Posterior cingulate gyrus (tissue), 11 donors: ENCODE results near the gene TNFRSF25.

Source experiments
- DNase-seq, 10 donors: peaks; one replicate each; pipeline versions ENCODE4 v3.0.0 to v3.0.0-alpha.2; 2020 to 2021; ENCODE audit warnings: mixed read lengths in 3 of 10
- intact Hi-C: fragments of 100-400 bp; cut with DNase I; formaldehyde crosslinking; loops from one replicate; pipeline ENCODE4 v1.15.1; 2023

Gene TNFRSF25

GRCh38 chr1:6489383-6489765 is 23.4 kb upstream of the TNFRSF25 start:
- peak in 1 of 10 donors; percentile 71 for DNase-seq
- intact Hi-C loops: loop anchor here (5.0 kb wide), 1 partner anchor 33 kb away; no protein-coding TSS in a partner anchor

GRCh38 chr1:6488602-6489382 is 22.8 kb upstream of the TNFRSF25 start:
- intact Hi-C loops: loop anchor here (5.0 kb wide), 1 partner anchor 34 kb away; no protein-coding TSS in a partner anchor
- DNase-seq: peak in 1 of 10 donors; percentile 62

- intact Hi-C loops: loop anchor here (5.0 kb wide), 1 partner anchor 34 kb away; no protein-coding TSS in a partner anchor
- DNase-seq: peak in 1 of 10 donors; percentile 58
Observed at GRCh38 chr1:6487804-6488484, 22.0 kb upstream of the TNFRSF25 start.

GRCh38 chr1:6486433-6487011 is 20.5 kb upstream of the TNFRSF25 start:
- DNase-seq: peak in 9 of 10 donors; percentile 79 to 96 (median 85)
- intact Hi-C loops: loop anchor here (1.0 to 5.0 kb wide), 2 partner anchors 36 to 160 kb away; no protein-coding TSS in a partner anchor

- intact Hi-C loops: loop anchor here (1.0 to 5.0 kb wide), 2 partner anchors 37 to 161 kb away; no protein-coding TSS in a partner anchor
- DNase-seq: peak in 1 of 10 donors; percentile 79
Observed at GRCh38 chr1:6485168-6486101, 19.5 kb upstream of the TNFRSF25 start.

GRCh38 chr1:6484826-6485167 is 18.8 kb upstream of the TNFRSF25 start:
- intact Hi-C loops: loop anchor here (5.0 kb wide), 1 partner anchor 38 kb away; no protein-coding TSS in a partner anchor
- DNase-seq: peak in 1 of 10 donors; percentile 72

- intact Hi-C loops: no loop called here
Observed at GRCh38 chr1:6483761-6484117, 17.8 kb upstream of the TNFRSF25 start.

GRCh38 chr1:6483017-6483760 is 17.2 kb upstream of the TNFRSF25 start:
- intact Hi-C loops: no loop called here
- peak in 1 of 10 donors; percentile 78 for DNase-seq

More at GRCh38 chr1:6483761-6484117, 17.8 kb upstream of the TNFRSF25 start:
- peak in 1 of 10 donors; percentile 55 for DNase-seq

GRCh38 chr1:6481820-6482219 is 15.8 kb upstream of the TNFRSF25 start:
- intact Hi-C loops: no loop called here
- DNase-seq: no peak

- DNase-seq: peak in 1 of 10 donors; percentile 81
Observed at GRCh38 chr1:6477039-6477820, 11.3 kb upstream of the TNFRSF25 start.

GRCh38 chr1:6476483-6476882 is 10.5 kb upstream of the TNFRSF25 start:
- DNase-seq: no peak
- intact Hi-C loops: no loop called here

More at GRCh38 chr1:6477039-6477820, 11.3 kb upstream of the TNFRSF25 start:
- intact Hi-C loops: no loop called here

- DNase-seq: peak in 9 of 10 donors; percentile 48 to 95 (median 65)
- intact Hi-C loops: no loop called here
Observed at GRCh38 chr1:6475381-6476133, 9.6 kb upstream of the TNFRSF25 start.

- DNase-seq: peak in 1 of 10 donors; percentile 65
- intact Hi-C loops: no loop called here
Observed at GRCh38 chr1:6474815-6475282, 8.9 kb upstream of the TNFRSF25 start.

GRCh38 chr1:6473974-6474814 is 8.2 kb upstream of the TNFRSF25 start:
- intact Hi-C loops: no loop called here
- DNase-seq: peak in 1 of 10 donors; percentile 73

- DNase-seq: peak in 1 of 10 donors; percentile 70
- intact Hi-C loops: no loop called here
Observed at GRCh38 chr1:6473156-6473555, 7.2 kb upstream of the TNFRSF25 start.

- intact Hi-C loops: no loop called here
- peak in 1 of 10 donors; percentile 59 for DNase-seq
Observed at GRCh38 chr1:6472391-6472790, 6.4 kb upstream of the TNFRSF25 start.

GRCh38 chr1:6471970-6472368 is 6.0 kb upstream of the TNFRSF25 start:
- DNase-seq: peak in 1 of 10 donors; percentile 39
- intact Hi-C loops: no loop called here
